ENCODE results near the gene WDFY2.

- no peak for TF ChIP-seq CTCF (IDR thresholded peaks at IDR 0.05; ENCODE audit: poor library complexity, severe bottlenecking)
- TF ChIP-seq EP300 (conservative IDR thresholded peaks at IDR 0.05; ENCODE audit: poor library complexity, severe bottlenecking), result no peak
- TF ChIP-seq SMC3 (conservative IDR thresholded peaks at IDR 0.05; ENCODE audit: poor library complexity), result no peak
- TF ChIP-seq EZH2 (IDR thresholded peaks at IDR 0.05; ENCODE audit: borderline replicate concordance, insufficient read depth, low read length, poor library complexity, severe bottlenecking), result no peak
- no peak for TF ChIP-seq RAD21 (conservative IDR thresholded peaks at IDR 0.05)
- TF ChIP-seq TAF1 (IDR thresholded peaks at IDR 0.05; ENCODE audit: low read depth), result no peak
- TF ChIP-seq POLR2AphosphoS5 (IDR thresholded peaks at IDR 0.05), result no peak
- TF ChIP-seq MXI1 (conservative IDR thresholded peaks at IDR 0.05; ENCODE audit: poor library complexity, severe bottlenecking), result no peak
These were observed 41.5 kb downstream of the WDFY2 start for GRCh38 chr13:51625555-51626345.
